Gastrocnemius medialis (tissue), 4 donors: ENCODE results near the gene WASF2.

ENCODE experiments used
- POLR2A ChIP-seq, 2 donors: fragments of 450-650 bp; IDR thresholded peaks; one replicate each; pipeline ENCODE4 v1.6.1; 2017; ENCODE audit warnings: antibody characterized with exemption in 2 of 2, mild to moderate bottlenecking in 2 of 2, moderate library complexity in 2 of 2
- TF ChIP-seq, protein P1 (sequence below), 5 experiments: fragments of 450-650 bp in 3 of 5; fragments of 200-600 bp in 2 of 5; sonication (generic) in 2 of 5; IDR thresholded peaks in 4 of 5; conservative IDR thresholded peaks in 1 of 5; 1 replicate in 4 of 5; 2 replicates in 1 of 5; pipeline ENCODE4 v1.5.1; 2016 to 2019; ENCODE audit warnings: antibody characterized with exemption in 5 of 5, mild to moderate bottlenecking in 3 of 5, moderate library complexity in 3 of 5

DNA sequence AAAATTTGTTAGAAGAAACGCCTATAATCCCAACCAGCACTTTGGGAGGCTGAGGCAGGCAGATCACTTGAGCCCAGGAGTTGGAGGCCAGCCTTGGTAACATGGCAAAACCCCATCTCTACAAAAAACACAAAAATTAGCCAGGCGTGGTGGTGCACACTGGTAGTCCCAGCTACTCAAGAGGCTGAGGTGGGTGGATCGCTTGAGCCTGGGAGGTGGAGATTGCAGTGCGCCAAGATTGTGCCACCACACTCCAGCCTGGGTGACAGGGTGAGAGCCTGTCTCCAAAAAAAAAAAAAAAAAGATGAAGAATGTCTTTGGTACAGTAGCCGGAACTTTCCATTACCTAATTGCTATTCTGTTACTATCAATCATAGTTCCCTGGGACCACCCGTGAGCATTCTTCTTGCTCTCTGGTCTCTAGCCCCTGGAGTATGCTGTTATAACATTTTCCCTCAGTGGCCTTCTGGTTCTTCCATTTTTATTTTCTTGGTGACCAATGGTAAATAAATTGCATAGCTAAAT, 43.4 kb downstream of the WASF2 start:
- TF ChIP-seq, protein P1, sequence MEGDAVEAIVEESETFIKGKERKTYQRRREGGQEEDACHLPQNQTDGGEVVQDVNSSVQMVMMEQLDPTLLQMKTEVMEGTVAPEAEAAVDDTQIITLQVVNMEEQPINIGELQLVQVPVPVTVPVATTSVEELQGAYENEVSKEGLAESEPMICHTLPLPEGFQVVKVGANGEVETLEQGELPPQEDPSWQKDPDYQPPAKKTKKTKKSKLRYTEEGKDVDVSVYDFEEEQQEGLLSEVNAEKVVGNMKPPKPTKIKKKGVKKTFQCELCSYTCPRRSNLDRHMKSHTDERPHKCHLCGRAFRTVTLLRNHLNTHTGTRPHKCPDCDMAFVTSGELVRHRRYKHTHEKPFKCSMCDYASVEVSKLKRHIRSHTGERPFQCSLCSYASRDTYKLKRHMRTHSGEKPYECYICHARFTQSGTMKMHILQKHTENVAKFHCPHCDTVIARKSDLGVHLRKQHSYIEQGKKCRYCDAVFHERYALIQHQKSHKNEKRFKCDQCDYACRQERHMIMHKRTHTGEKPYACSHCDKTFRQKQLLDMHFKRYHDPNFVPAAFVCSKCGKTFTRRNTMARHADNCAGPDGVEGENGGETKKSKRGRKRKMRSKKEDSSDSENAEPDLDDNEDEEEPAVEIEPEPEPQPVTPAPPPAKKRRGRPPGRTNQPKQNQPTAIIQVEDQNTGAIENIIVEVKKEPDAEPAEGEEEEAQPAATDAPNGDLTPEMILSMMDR (IDR thresholded peaks at IDR 0.05 in 4 of 5, conservative IDR thresholded peaks at IDR 0.05 in 1 of 5): no peak
- TF ChIP-seq POLR2A (IDR thresholded peaks at IDR 0.05): no peak
